GM21360 (cell line): ENCODE data around the gene NFATC1.

Experiments used
- ATAC-seq: cut with Tn5 transposase; IDR thresholded peaks from one replicate; pipeline ENCODE4 v1.9.1; 2021; ENCODE audit warnings: mild to moderate bottlenecking, moderate library complexity; ENCODE audit not compliant: unreplicated experiment

Gene NFATC1

GRCh38 chr18:79421275-79421857 lies 25.6 kb downstream of the NFATC1 start:
- ATAC-seq = no peak

GRCh38 chr18:79422022-79422782 lies 26.5 kb downstream of the NFATC1 start:
- peak; percentile 62 for ATAC-seq

- ATAC-seq = no peak
Observed at GRCh38 chr18:79422783-79423165, 27.0 kb downstream of the NFATC1 start.

GRCh38 chr18:79423211-79424007 lies 27.7 kb downstream of the NFATC1 start:
- ATAC-seq = no peak

GRCh38 chr18:79424008-79424565 lies 28.4 kb downstream of the NFATC1 start:
- ATAC-seq = no peak

- no peak for ATAC-seq
Observed at GRCh38 chr18:79424880-79425568, 29.3 kb downstream of the NFATC1 start.

- ATAC-seq = no peak
Observed at GRCh38 chr18:79425569-79425886, 29.8 kb downstream of the NFATC1 start.

- ATAC-seq = no peak
Observed at GRCh38 chr18:79426376-79427300, 30.9 kb downstream of the NFATC1 start.

- no peak for ATAC-seq
Observed at GRCh38 chr18:79427368-79428225, 31.9 kb downstream of the NFATC1 start.

GRCh38 chr18:79428287-79428686 lies 32.6 kb downstream of the NFATC1 start:
- no peak for ATAC-seq

GRCh38 chr18:79429381-79429780 lies 33.7 kb downstream of the NFATC1 start:
- no peak for ATAC-seq

- ATAC-seq = no peak
Observed at GRCh38 chr18:79429785-79430281, 34.1 kb downstream of the NFATC1 start.

GRCh38 chr18:79432376-79433120 lies 36.8 kb downstream of the NFATC1 start:
- ATAC-seq = no peak

- no peak for ATAC-seq
Observed at GRCh38 chr18:79433431-79433830, 37.7 kb downstream of the NFATC1 start.

GRCh38 chr18:79434607-79435401 lies 39.1 kb downstream of the NFATC1 start:
- ATAC-seq = no peak

GRCh38 chr18:79436556-79437275 lies 41.0 kb downstream of the NFATC1 start:
- ATAC-seq = no peak
